Stimulated activated CD4-positive, alpha-beta T cell treated with anti-CD3 and anti-CD28 coated beads, Interleukin-4, amount 100 ng/mL, for 24 hours (primary cell): ENCODE measurements around the gene PRRX2.
"Not testable (repeated sequence)": the region's sequence is repeated elsewhere in the genome, so short reads cannot be mapped to it uniquely, and the experiment has no call there.

Experiments
- DNase-seq: peaks from one replicate; pipeline ENCODE4 v3.0.0-alpha.2; 2020

PRRX2 gene

DNA sequence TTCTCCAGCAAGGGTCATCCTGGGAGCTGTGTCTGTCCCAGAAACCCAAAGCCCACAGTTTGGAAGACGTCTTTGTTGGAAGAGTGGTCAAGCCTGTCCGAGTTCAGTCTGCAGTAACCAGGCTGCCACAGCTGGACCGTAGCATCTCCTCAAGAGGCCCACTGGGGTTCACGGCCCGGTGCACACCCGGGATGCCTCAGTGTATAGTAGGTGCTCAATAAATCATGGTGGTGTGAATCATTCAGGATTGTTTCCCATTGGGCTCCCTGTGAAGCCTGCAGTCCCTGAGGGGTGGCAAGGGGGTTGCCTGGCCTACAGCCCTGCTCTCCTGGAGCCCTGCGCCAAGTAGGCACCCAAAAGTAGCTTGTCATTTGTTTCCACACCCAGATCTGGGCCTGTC is 10.3 kb upstream of the PRRX2 start:
- no peak for DNase-seq

DNA sequence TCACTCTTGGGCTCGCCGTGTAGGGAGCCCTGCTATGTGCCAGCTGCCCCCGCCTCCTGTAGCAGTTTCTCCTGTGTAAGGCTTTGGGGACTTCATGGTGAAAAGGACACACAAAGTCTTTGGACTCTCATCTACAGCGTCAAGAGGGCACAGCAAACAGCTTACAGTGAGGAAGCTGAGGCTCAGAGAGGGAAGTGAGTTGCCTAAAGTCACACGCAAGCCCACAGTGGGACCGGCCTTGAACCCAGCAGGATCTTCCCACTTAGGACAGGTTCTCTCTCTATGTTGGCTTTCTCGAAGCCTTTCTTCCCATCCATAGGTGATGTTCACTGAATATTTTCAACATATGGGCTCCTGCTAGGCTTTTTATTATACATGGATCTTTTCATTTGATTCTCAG is 9.8 kb upstream of the PRRX2 start:
- no peak for DNase-seq

DNA sequence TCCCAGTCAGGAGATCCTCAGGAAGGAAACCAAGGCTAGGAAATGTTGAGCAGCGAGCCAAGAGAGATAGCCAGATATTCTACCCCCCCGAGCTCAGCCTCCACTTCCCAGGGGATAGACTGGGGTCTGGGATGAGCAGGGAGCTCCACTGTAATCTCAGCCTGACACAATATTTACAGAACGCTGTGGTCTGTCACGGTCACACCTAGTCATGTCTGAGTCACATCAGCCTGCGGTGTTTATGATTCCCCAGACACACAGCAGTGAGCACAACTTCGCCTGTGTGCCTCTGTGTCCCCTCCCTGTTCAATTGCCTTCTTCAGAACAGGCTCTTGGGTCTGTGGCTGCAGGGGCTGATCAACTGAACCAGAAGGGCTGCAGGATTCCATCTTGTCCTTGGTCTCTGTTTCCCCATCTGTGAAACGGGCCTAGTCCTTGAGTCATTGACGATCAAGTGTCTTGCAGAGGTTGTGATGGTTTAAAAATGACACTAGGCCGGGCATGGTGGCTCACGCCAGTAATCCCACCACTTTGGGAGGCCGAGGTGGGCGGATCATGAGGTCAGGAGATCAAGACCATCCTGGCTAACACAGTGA is 8.6 kb upstream of the PRRX2 start:
- DNase-seq, result no peak

DNA sequence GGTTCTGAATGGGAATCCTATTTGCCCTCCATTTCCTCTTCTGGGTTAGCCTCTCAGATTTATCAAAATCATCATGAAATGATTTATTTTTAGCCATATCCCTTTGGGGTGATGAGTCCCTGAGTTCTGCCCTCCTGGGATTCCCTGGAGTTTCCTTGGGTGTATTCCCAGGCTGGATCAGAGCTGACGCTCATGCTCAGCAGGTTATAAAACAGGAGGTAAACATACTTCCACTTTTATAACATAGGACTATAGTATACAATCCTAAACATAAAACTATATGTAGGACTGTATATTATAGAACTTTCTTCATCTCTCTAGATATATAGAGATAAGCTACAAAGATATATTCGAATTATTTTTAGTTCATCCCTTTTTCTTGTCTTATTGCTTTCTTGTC is 4.4 kb upstream of the PRRX2 start:
- DNase-seq, result no peak

DNA sequence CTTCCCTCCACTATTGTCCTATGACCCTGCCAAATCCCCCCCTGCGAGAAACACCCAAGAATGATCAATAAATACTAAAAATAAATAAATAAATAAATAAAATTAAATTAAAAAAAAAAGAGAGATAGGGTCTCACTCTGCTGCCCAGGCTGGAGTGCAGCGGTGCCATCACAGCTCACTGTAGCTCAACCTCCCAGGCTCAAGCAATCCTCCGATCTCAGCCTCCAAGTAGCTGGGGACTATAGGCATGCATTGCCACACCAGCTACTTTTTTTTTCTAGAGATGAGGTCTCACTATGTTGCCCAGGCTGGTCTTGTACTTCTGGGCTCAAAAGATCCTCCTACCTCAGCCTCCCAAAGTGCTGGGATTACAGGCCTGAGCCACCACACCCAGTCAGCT is 3.2 kb upstream of the PRRX2 start:
- not testable (repeated sequence) for DNase-seq

DNA sequence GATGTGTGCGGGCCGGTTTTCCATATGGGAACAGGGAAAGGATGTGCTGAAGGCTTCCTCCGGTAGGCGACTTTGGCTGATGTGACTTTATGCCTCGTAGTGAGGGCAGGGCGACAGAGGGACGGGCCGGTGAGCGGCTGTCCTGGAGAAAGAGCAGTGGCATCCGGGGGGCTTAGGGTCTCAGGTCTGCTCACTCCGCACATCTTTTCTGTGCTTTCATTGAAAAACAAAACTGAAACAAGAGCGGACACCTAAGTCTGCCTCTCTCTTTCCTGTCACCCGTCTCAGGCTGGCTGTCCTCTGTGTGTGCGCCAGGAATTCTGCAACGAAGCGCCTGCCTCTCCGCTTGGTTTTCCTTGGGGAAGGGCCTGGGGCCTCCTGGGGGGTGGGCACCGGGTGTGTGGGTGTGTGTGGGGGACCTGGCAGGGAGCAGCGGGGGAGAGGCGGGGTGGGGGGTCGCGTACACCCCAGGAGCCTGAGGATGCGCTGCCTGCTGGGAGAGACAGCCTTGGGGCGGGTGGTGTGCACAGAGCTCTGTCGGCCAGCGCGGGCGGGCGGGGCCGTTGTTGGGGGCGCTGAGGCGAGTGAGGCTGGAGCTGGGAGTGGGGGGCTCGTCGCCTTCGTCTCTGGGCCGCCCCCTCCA is 580 bp upstream of the PRRX2 start:
- DNase-seq, result no peak

DNA sequence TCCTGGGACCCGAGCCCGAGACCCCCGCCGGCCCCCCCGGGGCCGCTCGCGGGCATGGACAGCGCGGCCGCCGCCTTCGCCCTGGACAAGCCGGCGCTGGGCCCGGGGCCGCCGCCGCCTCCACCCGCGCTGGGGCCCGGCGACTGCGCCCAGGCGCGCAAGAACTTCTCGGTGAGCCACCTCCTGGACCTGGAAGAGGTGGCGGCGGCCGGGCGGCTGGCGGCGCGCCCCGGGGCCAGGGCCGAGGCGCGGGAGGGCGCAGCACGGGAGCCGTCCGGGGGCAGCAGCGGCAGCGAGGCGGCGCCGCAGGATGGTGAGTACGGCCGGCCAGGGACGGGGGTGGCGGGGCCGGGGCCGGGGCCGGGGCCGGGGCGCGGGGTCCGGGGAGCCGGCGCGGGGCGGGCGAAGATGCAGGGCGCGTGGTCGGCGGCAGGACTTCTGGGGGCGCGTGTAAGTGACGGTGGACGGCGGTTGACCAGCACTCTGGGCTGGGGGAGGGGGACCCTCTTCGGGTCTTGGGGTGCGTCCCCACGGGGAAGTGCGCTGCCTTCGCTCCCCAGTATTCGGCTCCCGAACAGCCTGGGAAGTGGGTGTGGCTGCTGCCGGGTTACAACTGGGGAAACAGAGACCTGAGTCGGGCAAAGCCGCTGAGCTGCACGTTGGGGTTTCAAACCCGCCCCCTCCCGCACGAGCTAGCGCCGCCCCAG is 520 bp downstream of the PRRX2 start:
- DNase-seq, result no peak

DNA sequence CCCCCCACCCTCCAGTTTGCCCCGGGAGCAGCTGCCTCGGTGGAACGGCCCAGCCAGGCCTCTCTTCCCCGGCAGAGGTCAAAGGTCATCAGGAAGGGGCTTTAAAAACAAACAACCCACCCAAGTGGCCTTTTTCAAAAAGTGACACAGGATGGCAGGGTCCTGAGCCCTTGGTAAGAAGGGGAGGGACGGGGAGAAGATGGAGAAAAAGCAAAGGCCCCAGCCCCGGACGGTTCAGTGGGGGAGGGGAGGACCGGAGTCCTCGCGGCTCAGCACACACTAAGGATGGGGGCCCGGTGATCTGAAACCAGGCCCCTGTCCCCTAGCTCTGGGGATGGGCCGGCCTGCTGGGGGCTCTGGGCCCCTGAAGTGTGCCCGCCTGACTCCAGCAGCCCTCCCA is 1.1 kb downstream of the PRRX2 start:
- no peak for DNase-seq

DNA sequence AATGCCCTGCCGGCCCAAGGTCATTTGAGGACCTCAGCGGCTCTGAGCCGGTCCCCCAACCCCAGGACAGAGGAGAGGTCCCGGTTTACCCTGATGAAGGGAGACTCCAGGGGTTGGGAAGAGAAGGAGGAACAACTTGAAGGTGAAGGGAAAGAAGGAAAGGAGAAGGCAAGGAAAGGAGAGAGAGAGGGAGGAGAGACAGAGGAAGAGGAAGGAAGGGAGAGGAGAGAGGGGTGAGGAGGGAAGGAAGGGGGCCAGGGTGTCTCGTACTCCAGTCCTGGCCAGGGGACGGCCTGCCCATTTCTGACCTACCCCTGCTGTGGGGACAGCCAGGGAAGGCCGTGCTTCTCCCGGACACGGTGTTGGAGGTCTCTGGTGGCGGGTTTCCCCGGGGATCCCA is 1.9 kb downstream of the PRRX2 start:
- no peak for DNase-seq

DNA sequence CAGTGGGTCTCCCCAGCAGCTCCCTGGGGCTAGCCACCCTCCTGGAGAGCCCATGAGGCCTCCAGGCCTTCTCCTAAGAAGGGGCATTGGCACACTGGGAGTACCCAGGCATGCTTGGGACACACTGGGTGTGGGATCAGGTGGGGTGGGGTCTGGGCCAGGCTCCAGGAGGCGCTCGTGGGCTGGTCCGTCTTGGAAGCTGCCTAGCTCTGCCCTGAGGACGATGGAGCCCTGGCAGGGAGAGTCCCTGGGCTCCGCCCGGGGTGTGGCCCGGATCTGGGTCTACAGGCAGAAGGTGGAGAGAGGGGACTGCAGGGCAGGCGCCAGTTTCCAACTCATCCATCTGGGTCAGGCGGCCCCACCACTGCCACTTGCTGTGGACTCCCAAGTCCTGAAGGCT is 2.4 kb downstream of the PRRX2 start:
- DNase-seq, result no peak

DNA sequence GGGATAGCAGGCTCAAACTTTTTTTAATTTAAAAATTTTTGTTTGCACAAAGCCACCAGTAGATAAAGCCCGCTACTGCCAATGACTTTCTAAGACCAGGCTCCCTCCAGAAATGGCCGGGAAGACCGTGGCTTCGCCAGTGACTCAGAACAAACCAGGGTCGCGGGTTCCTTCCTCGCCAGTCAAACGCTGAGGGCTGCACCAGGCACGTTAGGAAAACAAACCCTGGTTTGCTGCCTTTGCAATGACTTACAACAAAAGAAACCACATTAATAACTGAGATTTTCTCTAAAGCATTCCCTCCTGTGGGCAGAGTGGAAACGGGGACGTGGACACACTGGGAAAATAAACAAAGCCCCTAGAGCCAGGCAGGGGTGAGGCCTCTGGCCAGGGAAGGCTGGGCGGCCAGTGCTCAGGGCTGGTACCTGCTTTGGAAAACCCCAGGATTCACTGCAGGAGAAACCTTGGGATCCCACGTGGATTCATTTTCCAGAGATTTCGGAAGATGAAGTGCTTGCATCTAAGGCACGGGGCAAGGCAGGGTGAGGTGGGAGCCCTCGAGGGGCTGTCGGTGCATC is 3.8 kb downstream of the PRRX2 start:
- no peak for DNase-seq

DNA sequence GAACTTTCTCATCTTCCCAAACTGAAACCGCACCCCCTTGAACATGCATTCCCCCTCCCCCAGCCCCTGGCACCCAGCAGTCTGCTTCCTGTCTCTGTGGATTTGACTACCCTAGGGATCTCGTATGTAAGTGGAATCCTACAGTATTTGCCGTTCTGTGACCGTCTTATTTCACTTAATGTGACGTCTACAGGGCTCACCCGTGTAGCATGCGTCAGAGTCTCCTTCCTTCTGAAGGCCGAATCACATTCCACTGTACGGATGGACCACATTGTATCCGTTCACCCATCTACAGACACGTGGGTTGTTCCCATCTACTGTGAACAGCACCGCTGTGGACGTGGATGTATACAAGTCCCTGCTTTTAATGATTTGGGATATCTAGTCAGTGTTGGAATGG is 4.5 kb downstream of the PRRX2 start:
- no peak for DNase-seq

DNA sequence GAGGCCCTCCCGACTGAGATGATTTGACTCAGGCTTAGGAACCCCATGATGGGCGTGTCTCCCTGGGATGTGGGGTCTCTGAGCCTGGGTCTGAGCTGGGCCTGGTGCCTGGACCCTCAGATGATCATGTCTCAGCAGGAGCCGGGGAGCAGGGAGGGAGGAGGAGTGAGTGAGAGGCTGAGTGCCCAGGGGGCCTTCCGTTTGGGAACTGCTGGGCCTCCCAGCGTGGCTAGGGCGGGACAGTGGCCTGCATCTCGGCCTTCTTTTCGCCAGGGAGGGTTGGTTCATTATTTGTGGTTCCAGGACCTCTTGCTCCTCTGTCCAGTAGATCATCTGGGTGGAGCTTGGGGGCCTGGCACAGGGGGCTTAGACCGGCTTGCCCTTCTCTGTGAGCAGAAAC is 5.6 kb downstream of the PRRX2 start:
- DNase-seq, result no peak

DNA sequence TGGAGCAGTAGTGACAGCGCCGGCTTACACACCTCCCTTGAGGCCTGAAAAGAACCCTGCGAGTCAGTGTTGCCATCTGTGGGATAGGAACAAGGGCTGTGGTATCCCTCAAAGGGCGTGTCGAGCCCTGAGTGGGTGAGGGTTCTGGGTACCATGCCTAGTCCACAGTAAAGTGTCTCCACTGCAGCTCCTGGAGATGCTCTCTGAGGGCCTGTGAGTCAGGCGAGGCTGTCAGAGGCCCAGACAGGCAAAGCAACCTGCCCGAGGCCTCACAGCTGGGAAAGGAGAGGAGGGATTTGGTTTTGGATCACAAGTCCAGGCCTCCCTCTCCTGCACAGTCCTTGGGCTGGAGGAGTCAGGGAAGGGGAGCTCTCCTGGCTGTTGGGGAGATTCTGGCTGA is 6.1 kb downstream of the PRRX2 start:
- DNase-seq, result no peak

DNA sequence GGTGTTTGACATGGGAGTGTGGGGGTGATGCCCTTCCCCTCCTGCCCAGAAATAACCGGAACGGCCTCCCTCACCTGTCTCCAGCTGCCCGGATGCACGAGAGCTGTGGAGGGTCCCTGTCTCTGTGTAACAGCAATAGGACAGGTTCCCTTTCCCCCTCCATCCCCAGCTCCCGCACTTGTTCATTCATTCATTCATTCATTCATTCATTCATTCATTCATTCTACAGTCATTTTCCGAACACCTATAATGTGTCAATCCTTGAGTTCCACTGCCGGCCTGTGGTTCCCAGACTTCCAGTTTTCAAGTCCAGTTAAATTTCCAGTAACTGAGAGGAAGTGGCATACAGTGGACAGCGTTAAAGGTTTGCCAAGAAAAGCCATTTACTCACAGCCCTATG is 7.3 kb downstream of the PRRX2 start:
- DNase-seq, result no peak

DNA sequence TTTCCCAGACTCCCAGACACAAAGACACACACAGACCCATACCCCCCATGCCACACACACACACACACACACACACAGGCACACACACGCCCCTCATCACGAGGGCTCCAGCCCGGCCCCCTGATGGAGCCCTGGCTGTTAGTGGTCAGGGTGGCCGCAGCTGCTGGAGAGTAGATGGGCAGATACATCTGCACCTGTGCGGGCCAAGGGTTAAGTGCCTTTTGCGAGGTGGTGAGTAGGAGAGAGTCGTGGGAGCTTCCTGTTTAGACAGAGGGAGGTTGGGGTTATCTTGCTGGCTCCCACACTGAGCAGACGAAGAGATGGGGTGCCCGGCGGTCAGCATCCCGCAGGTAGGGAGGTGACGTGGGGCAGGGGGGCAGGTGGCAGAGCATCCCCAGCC is 8.2 kb downstream of the PRRX2 start:
- DNase-seq, result no peak

DNA sequence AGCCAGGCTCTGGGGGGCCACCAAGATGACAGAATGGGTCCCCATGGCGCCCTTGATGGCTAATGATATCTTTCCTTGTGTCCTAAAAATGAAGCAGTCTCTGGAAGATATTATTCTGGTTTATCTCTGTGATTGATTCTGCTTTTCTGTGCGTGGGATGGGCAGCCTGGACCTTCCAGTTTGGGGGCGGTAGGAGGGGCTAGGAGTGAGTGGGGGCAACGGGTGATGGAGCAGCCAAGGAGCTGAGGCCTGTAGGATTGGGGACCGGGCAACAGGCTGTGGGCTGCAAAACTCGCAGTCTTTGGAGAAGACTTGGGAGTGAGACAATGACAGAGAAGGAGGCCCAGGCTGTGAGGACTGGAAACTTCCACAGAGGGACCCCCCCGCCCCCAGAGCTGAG is 8.8 kb downstream of the PRRX2 start:
- DNase-seq, result no peak

DNA sequence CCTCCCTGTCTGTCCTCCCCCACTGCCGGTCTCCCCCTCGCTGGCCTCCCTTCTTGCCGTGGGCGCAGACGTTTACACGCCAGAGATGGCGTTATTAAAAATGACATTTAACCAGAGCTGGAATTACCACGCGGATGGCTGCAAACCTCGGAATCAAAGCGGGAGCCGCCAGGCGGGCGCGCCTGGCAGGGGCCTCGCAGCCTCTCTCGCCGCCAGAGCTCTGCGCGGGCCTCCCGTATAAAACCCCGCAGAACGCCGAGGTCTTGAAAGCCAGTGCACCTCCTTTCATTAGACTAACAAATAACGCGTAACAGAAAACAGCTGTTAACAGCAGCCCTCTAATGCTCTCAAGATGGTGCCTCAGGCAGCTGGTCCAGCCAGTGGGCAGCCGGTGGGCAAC is 10.2 kb downstream of the PRRX2 start:
- DNase-seq, result no peak

DNA sequence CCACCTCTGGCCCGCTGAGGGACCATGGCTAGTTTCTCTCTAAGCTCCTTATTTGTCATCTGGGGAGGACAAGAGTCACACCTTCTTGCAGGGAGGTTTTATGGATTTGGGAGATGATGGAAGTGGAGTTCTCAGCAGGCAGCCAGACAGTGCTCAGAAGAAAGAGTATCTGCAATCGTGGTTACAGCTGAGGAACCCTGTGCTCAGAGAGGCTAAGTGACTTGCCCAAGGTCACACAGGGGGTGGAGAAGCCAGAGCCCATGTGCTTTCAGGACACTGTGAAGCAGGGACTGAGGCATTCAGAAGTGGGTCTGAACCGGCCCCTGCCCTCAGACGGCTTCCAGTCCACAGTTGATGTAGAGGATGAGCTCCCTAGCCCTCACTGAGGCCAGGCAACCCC is 10.8 kb downstream of the PRRX2 start:
- DNase-seq, result no peak

DNA sequence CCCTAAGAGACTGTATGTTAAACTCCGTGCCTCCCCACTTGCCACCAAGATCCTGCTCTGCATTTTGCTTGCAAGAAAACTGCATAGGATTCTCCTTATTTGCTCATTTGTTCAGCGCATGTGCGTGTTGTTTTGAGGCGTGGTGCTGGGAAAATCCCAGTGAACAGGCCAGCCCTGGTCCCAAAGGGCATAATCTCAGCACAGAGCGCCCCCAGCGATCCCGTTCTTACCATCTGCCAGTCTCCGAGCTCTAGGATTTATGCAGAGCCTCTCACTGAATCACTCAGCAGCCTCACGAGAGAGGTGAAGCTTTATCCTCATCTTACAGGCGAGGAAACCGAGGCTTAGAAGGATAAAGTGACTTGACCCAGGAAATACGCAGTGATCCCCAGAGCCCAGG is 11.5 kb downstream of the PRRX2 start:
- no peak for DNase-seq

DNA sequence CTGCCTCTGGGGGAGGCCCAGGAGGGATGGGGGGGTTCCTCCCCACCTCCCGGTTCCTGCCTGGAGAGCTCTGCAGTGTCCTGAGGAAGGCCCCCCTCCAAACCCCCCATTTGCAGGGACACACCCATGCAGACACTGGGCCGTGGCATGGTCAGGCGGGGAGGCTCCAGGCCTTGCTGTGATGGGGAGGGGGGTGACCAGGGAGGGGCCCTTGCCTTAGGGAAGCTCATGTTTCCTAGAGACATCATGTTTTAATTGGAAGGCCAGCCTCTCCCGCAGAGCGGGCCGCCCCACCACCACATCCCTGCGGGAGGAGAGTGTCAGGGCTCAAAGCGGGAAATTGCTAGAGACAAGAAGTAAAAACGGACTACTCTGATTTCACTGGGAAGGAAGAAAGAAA is 12.0 kb downstream of the PRRX2 start:
- DNase-seq, result no peak

DNA sequence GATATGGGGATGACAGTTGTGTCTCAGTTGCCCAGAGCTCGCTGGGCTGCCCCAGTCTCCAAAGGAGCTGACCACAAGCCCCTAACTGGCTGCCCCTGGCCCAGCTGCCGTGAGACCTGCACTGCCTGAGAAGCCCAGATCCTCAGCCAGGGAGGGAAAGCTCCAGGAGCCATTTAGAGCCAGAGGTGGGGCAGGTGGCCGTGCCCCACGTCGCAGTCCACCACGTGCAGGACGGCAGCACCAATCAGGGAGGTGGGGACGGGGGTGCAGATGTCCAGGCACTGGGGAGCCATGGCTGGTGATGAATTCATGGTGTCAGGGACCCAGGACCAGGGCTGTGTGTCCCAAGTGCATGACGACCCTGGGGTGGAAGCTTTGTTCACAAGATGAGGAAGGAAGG is 13.4 kb downstream of the PRRX2 start:
- DNase-seq, result no peak

DNA sequence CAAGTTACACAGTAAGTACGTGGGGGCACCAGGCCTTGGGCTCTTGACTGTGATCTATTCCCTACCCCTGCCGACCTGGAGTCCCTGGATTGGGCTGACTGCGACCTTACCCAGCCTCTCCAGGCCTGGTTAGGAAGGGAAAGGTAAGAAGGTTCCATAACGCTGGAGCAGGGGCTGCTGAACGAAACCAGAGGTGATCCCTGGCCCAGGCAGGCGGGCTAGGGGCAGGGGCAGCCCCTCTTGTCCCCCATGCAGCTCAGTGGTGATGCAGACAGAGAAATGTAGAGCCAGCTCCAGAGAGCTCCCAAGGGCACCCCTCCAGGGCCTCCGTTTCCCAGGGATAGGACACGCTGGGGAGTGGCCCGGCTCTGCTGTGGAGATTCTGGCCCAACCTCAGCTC is 14.1 kb downstream of the PRRX2 start:
- no peak for DNase-seq

DNA sequence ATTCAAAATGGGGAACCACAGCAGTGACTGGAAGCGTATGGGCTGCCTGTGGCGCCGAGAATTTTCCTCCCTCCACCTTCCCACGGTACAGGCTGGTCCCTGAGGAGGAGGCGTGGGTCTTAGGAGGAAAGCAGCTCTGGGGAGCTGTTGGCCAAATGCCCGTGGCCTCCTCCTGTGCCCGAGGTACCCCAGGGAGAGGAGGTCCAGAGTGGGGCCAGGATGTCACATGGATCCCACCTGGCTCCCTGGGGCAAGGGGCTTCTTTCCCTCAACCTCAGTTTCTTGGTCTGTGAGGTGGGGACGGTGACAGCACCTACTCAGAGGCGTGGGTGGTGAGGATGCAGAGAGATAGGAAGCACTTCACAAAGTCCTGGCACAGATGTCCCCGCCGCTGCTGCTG is 16.5 kb downstream of the PRRX2 start:
- no peak for DNase-seq

DNA sequence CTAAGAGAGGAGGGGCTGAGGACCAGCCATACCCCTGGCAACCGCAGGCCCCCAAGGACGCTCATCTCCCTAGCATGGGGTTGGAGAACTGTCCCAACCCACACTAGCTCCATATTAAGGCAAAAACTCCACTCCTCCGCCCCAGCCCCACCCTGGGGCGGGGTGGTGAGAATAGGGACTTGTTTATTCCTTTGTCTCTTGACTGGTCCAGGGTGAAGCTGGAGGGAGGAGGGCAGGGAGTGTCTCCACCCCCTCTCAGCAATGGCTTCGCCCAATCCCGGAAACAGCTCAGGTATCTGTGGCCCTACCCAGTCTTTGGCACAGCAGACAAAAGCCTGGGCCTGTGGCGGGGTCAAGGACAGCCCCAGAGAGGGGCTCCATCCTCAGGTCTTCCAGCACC is 16.9 kb downstream of the PRRX2 start:
- DNase-seq, result no peak
